ENCODE data around the gene VAPB. TPM values are rescaled to one million over a fixed set of nuclear protein-coding genes. Genes with fewer than 3 reads are reported as not detected.

The VAPB gene
- total RNA-seq, 1 experiment from 2014 or later = 61.2 TPM

DNA sequence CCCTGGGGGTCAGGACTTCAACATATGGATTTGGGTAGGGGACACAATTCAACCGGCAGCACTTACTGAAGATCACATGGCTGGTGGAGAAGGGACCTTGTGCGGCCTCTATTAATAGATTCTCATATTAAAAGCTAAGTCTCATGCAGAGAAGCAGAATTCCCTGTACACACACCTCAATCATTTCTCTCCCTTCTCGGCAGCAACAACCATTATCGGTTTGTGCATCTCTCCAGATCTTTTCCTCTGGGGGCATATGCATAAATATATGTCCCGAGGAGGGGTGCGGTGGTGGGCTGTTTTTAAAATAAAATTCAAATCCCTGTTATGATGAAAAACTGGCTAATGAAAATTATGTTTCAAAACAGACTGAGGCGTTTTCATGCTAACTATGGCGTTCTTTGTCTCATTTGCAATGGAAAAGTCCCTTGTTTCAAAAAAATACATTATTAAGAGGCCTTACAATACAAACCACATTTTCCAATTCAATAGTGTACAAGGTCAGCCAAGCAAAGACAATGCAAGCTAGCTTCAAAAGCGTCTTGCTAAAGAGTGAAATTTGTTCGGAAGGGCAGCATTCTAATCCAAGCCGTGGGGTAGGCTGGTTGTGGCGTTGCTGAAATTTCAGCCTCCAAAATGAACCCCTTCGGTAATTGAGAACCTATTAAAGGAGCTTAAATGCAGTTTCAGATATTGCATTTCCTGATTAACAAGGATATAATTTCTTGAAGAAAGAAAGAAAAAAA is 108.9 kb downstream of the VAPB start:
- no TSS peak for BruUV-seq (replicated peaks)
- Mint-ChIP-seq H3K4me1 (ENCODE audit: insufficient read depth, unreplicated experiment) (no peaks in the 10 kb centered on the region), H3K27me3 (ENCODE audit: insufficient read depth, unreplicated experiment) (peaks cover 19% of the 10 kb centered on the region), H3K27ac (ENCODE audit: low read depth, unreplicated experiment) (no peak overlapping the region), H3K9me3 (ENCODE audit: unreplicated experiment) (peaks cover 16% of the 10 kb centered on the region), H3K36me3 (ENCODE audit: insufficient read depth, unreplicated experiment) (no peaks in the 10 kb centered on the region), H3K4me3 (ENCODE audit: unreplicated experiment) (no peak overlapping the region)
- no peak for DNase-seq (ENCODE audit: unreplicated experiment)
- CTCF ChIA-PET = interaction anchor here (0.6 to 0.9 kb wide), 3 partner anchors 27 to 590 kb away, joined by 3 read pairs; no protein-coding TSS in a partner anchor
- no peak for TF ChIP-seq CTCF (IDR thresholded peaks at IDR 0.05; ENCODE audit: unreplicated experiment)
- intact Hi-C loops (cut with micrococcal nuclease) = no loop called here
- POLR2A ChIA-PET = no interaction called here

DNA sequence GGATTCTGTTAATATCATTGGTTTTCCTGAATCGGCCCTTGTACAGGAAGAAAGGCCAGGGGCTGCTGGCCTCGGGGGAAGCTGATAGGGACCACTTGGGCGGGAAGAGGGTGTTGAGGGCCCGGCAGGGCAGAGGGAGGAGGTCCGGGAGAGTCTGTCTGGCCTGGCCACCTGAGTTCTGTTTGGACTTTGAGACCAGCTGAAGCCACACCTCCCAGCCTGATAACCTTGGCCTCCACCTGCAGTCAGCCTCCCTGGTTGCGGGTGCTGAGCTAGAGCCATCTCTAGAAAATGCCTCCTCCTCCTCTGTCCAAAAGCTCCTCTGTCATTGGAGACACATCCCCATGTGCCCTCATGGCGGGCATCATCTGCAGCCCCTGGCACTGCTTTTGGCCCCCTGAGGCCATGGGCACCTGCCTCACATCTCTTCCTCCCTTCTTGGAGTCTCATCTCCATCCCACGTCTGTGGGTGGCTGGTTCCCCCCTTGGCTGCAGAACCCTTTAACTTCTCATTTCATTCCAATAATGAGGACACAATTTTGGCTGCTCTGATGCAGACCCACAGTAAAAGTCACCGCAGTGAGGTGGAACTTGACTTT is 109.5 kb downstream of the VAPB start:
- H3K36me3 Mint-ChIP-seq (ENCODE audit: insufficient read depth, unreplicated experiment) = no peaks in the 10 kb centered on the region
- BruUV-seq (replicated peaks) = no TSS peak
- intact Hi-C loops (cut with micrococcal nuclease) = no loop called here
- H3K27me3 Mint-ChIP-seq (ENCODE audit: insufficient read depth, unreplicated experiment) = peaks cover 19% of the 10 kb centered on the region
- POLR2A ChIA-PET = interaction anchor here (1.0 kb wide), 1 partner anchor 30 kb away, joined by 5 read pairs; no protein-coding TSS in a partner anchor
- no peak for TF ChIP-seq CTCF (IDR thresholded peaks at IDR 0.05; ENCODE audit: unreplicated experiment)
- H3K4me1 Mint-ChIP-seq (ENCODE audit: insufficient read depth, unreplicated experiment) = no peaks in the 10 kb centered on the region
- H3K9me3 Mint-ChIP-seq (ENCODE audit: unreplicated experiment) = peaks cover 16% of the 10 kb centered on the region
- H3K4me3 Mint-ChIP-seq (ENCODE audit: unreplicated experiment) = no peak overlapping the region
- H3K27ac Mint-ChIP-seq (ENCODE audit: low read depth, unreplicated experiment) = no peak overlapping the region
- no peak for DNase-seq (ENCODE audit: unreplicated experiment)
- CTCF ChIA-PET = interaction anchor here (0.6 to 0.7 kb wide), 2 partner anchors 28 to 590 kb away, joined by 3 read pairs; no protein-coding TSS in a partner anchor

GRCh38 chr20:58500256-58500655 is 111.2 kb downstream of the VAPB start:
- Mint-ChIP-seq H3K27ac (ENCODE audit: low read depth, unreplicated experiment) (no peak overlapping the region), H3K4me3 (ENCODE audit: unreplicated experiment) (no peak overlapping the region), H3K9me3 (ENCODE audit: unreplicated experiment) (peaks cover 16% of the 10 kb centered on the region), H3K4me1 (ENCODE audit: insufficient read depth, unreplicated experiment) (no peaks in the 10 kb centered on the region), H3K27me3 (ENCODE audit: insufficient read depth, unreplicated experiment) (peaks cover 19% of the 10 kb centered on the region), H3K36me3 (ENCODE audit: insufficient read depth, unreplicated experiment) (no peaks in the 10 kb centered on the region)
- ChIA-PET CTCF (no interaction called here), POLR2A (interaction anchor here (0.7 kb wide), 1 partner anchor 234 kb away, joined by 3 read pairs; no protein-coding TSS in a partner anchor)
- DNase-seq (ENCODE audit: unreplicated experiment) = no peak
- intact Hi-C loops (cut with micrococcal nuclease) = no loop called here
- no TSS peak for BruUV-seq (replicated peaks)
- TF ChIP-seq CTCF (IDR thresholded peaks at IDR 0.05; ENCODE audit: unreplicated experiment) = no peak

Other genes with a start within 250 kb of the VAPB start
- not detected in 2 replicates for gene ANKRD60, start 160.6 kb upstream of the VAPB start, total RNA-seq (2022)
- 18.4 and 18.9 TPM in 2 replicates for gene RAB22A, start 79.5 kb upstream of the VAPB start, total RNA-seq (2022)
- gene APCDD1L, start 126.2 kb downstream of the VAPB start, total RNA-seq (2022) = 0.12 and 0.86 TPM in 2 replicates